Caki2 (cell line): ENCODE measurements around the gene USP48. TPM values are rescaled to one million over a fixed set of nuclear protein-coding genes. Genes with fewer than 3 reads are reported as not detected.
"Not testable (repeated sequence)": the region's sequence is repeated elsewhere in the genome, so short reads cannot be mapped to it uniquely, and the experiment has no call there.

ENCODE experiments used
- DNase-seq: peaks from one replicate; pipeline ENCODE4 v3.0.0-alpha.2; 2015; ENCODE audit warnings: low read depth
- in situ Hi-C: cut with HindIII; loops from 2 replicates; pipeline ENCODE4 v1.10.0; 2016; ENCODE audit warnings: low sequenced_read_pairs, low pct_unique_long_range_greater_than_20kb, mixed read lengths
- total RNA-seq: library from RNA; depleted of rRNA; stranded (reverse); fragments of >200 nt; shearing (Covaris generic); gene quantifications from 2 replicates; pipeline ENCODE4 v1.2.3, GENCODE V29; 2014; ENCODE audit warnings: low replicate concordance

Gene USP48
- total RNA-seq, 1 experiment from 2014 or later = 19.3 TPM

DNA sequence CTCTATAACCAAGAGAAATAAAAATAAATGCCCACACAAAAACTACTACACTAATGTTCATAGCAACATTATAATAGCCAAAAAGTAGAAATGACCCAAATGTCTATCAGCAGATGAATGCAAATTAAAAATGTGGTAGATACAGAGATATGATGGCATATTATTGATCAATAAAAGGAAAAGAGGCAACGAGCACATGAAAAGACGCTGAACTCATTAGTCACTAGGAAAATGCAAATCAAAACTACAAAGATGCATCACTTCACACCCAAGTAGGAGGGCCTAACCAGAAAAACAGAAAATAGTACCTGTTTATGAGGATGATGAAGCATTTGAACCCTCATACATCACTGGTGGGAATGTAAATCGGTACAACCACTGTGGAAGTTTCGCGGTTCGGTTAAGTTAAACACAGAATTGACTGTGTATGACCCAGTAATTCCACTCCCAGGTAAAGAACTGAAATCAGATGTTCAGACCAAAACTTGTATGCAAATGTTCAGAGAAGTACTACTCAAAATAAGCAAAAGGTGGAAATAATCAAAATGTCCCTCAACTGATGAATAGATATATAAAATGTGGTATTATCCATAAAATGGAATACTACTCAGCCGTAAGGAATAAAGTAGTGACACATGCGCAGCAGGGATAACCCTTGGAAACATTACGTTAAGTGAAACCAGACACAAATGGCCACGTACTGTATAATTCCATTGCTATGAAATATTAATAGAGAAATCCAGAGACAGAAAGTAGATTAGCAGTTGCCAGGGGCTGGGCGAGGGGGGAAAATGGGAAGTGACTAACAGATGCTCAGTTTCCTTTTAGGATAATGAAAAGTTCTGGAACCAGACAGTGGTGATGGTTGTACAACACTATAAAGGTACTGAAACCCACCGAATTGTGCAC, 3.1 kb downstream of the USP48 start:
- no peak for DNase-seq
- in situ Hi-C loops = no loop called here

DNA sequence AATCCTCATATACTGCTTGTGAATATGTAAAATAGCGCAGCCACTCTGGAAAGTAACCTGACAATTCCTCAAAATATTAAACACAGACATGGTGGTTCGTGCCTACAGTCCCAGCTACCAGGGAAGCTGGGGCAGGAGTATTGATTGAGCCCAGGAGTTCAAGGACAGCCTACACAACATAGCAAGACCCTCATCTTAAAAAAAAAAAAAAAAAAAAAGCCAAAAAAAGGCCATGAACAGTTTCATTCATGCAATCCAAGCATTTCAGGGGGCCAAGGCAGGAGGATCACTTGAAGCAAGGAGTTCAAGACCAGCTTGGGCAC, 4.6 kb downstream of the USP48 start:
- in situ Hi-C loops = no loop called here
- DNase-seq = no peak

DNA sequence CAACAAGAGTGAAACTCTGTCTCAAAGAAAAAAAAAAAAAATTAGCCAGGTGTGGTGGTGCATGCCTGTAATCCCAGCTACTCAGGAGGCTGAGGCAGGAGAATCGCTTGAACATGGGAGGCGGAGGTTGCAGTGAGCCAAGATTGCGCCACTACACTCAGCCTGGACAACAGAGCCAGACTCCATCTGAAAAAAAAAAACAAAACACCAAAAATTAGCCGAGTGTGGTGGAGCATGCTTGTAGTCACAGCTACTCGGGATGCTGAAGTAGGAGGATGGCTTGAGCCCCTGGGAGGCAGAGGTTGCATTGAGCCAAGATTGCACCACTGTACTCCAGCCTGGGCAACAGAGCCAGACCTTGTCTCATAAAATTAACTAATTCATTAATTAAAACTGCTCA, 6.0 kb downstream of the USP48 start:
- in situ Hi-C loops, DNase-seq: not testable (repeated sequence)

DNA sequence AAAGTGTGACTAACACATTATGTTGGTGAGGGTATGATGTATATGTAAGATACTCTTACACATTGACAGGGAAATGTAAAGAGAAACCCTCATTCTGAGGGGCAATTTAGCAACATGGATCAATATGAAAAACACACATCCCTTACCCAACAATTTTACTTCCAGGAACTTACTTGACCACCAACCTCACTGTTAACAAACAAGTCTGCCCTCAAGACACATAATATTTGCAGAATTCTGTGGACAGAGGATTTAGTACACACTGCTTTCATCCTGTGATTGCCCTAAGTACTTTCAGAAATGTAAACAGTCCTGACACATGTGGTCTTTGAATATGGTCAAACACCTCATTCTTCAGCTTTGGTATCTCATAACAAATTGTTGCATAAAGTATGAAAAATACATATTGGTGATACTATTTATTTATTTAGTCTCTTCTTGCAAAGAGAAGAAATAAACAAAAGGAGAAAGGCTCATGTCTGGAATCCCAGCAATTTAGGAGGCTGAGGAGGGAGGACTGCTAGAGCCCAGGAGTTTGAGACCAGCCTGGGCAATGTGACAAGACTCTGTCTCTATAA, 6.9 kb downstream of the USP48 start:
- DNase-seq = no peak
- in situ Hi-C loops = no loop called here

DNA sequence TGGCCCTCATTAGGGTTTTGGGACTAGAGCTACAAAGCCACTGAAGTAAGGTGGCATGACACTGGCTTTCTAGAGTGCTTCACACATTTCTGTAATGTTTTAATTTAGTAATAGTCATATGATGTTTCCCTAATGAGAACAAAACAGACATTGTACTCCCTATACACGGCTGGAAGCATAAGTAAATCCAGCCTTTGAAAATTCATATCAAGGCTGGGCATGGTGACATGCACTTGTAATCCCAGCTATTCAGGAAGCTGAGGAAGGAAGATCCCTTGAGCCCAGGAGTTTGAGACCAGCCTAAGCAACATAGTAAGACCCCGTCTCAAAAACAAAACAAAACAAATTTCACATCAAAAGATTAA, 7.4 kb downstream of the USP48 start:
- DNase-seq = no peak
- in situ Hi-C loops = no loop called here

DNA sequence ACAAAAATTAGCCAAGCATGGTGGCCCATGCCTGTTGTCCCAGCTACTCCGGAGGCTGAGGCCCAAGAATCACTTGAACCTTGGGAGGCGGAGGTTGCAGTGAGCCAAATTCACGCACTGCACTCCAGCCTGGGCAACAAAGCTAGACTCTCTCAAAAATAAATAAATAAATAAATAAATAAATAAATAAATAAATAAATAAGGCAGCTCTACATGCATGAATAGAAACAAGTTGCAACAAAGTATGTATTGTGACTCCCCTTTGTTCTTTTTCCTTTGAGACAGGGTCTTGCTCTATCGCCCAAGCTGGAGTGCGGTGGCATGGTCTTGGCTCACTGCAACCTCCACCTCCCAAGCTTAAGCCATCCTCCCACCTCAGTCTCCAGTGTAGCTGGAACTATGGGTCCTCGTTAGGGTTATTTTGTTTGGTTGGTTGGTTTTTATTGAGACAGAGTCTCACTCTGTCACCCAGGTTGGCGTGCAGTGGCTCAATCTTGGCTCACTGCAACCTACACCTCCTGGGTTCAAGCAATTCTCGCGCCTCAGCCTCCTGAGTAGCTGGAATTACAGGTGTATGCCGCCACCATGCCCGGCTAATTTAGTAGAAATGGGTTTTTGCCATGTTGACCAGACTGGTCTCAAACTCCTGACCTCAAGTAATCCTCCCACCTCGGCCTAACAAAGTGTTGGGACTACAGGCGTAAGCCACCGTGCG, 8.0 kb downstream of the USP48 start:
- in situ Hi-C loops = no loop called here

DNA sequence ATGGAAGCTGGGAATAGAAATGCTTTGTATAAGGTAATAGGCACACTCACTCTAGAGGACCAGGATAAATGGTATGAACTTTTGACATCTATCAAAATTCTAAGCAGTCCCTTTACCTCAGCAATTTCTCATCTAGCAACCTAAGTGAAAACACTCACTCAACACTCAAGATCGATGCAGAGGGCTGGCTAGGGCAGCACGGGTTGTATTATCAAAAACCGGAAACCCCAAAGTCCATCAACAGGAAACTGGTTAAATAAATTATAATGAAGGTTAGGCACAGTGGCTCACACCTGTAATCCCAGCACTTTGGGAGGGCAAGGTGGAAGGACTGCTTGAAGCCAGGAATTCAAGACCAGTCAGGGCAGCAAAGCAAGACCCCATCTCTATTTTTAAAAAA, 9.4 kb downstream of the USP48 start:
- DNase-seq = no peak
- in situ Hi-C loops = no loop called here

More for the DNA sequence above, 8.0 kb downstream of the USP48 start:
- DNase-seq = peak; percentile 27

DNA sequence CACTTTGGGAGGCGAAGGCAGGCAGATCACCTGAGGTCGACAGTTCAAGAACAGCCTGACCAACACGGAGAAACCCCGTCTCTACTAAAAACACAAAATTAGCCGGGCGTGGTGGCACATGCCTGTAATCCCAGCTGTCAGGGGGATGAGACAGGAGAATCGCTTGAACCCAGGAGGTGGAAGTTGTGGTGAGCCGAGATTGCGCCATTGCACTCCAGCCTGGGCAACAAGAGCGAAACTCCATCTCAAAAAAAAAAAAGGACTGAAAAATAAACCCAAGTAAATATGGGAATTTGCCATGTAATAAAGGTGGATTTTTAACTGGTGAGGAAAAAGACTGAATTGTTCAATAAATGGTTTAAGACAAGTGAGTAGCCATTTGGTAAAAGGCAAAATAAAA, 11.3 kb downstream of the USP48 start:
- DNase-seq, in situ Hi-C loops: not testable (repeated sequence)

DNA sequence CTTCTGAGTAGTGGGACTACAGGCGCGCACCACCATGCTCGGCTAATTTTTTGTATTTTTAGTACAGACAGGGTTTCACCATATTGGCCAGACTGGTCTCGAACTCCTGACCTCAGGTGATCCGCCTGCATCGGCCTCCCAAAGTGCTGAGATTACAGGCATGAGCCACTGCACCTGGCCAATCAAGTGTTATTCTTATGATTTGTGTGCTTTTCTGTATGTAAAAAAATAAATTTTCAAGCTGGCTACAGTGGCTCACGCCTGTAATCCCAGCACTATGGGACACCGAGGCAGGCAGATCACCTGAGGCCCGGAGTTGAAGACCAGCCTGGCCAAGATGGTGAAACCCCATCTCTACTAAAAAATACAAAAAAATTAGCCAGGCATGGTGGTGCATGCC, 12.3 kb downstream of the USP48 start:
- in situ Hi-C loops, DNase-seq: not testable (repeated sequence)

DNA sequence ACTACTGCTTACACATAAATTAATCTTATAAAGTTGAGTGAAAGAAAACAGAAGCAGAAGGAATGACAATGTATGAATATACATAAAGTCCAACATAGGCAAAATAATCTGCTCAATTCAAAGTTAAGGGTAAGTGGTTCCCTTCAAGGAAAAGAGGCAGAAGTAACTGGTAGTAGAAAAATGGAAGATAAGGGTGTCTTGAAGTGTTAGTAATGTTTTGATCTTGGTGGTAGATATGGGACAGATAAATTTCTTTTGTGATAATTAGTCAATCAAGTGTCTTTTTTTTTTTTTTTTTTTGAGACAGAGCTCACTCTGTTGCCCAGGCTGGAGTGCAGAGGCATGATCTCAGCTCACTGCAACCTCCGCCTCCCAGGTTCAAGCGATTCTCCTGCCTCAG, 12.7 kb downstream of the USP48 start:
- DNase-seq = no peak
- in situ Hi-C loops = no loop called here

DNA sequence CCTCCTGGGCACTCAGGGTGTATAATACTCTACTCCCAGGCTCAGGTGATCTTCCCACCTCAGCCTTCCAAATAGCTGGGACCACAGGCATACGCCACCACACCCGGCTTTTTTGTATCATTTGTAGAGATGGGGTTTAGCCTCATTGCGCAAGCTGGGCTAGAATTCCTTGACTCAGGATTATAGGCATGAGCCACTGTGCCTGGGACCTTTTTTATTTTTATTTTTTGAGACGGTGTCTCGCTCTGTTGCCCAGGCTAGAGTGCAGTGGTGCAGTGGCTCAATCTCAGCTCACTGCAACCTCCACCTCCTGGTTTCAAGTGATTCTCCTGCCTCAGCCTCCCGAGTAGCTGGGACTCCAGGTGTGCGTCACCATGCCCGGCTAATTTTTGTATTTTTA, 15.8 kb downstream of the USP48 start:
- in situ Hi-C loops, DNase-seq: not testable (repeated sequence)

DNA sequence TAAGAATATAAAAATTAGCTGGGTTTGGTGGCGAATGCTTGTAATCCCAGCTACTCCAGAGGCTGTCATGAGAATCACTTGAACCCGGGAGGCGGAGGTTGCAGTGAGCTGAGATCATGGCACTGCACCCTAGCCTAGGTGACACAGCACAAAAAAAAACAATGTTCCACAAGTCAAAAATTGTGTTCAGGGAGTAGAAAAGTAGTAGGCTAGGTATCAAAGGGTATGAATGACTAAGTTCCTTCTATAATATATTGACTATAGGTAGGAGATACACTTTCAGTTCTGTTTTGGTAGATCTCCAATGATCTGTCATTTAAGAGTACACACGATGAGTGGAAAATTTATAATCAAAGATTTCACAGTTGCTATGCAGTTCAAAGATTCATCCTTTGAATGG, 16.7 kb downstream of the USP48 start:
- DNase-seq = no peak
- in situ Hi-C loops = no loop called here

DNA sequence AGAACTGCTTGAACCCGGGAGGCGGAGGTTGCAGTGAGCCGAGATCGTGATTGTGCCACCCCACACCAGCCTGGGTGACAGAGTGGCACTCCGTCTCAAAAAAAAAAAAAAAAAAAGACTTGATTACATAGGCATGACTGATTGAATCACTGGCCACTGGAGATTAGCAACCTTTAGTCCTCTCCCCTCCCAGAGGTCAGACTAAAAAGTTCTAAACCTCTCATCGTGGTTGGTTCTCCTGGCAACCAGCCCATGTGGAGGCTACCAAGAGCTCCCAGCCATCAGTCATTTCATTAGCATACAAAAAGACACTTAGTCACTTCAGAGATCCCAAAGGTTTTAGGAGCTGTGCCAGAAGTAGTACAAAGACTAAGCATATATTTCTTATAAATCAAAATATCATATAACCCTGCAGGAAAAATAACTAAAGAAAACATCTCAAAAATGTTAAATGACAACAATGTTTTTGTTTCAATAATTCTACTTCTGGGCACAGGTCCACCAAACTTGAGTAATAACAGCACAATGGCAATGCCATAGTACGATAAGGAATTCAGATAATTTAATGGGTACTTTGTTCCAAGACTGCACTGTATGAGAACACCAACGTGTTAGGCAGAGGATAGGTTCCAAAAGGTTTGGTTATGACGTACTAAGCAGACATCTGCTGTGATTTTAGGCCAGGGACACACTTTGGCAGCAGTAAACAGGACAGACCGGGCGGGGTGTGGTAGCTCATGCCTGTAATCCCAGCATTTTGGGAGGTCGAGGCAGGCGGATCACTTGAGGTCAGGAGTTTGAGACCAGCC, 18.1 kb downstream of the USP48 start:
- peak; percentile 93 for DNase-seq
- in situ Hi-C loops = no loop called here

DNA sequence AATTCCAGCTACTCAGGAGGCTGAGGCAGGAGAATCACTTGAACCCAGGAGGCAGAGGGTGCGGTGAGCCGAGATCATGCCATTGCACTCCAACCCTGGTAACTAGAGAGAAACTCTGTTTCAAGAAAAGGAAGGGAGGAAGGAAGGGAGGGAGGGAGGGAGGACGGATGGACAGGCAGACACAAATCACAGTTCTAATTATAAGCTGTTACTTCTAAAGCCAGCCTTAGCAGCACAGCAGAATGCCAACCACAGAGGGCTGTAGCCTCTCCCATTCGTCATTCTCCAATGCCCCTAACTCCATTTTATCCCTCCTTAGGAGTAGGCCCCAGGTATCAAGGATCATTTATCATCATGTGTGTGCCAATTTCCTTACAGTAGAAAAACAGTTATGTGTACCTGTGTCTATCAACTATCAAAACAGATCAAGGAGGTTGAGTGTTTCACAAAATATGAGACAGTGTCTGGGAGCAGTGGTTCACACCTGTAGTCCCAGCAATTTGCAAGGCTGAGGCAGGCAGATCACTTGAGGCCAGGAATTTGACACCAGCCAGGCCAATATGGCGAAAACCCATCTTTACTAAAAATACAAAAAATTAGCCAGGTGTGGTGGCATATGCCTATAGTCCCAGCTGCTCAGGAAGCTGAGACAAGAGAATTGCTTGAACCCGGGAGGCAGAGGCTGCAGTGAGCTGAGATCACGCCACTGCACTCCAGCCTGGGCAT, 19.1 kb downstream of the USP48 start:
- in situ Hi-C loops = no loop called here
- DNase-seq = no peak

DNA sequence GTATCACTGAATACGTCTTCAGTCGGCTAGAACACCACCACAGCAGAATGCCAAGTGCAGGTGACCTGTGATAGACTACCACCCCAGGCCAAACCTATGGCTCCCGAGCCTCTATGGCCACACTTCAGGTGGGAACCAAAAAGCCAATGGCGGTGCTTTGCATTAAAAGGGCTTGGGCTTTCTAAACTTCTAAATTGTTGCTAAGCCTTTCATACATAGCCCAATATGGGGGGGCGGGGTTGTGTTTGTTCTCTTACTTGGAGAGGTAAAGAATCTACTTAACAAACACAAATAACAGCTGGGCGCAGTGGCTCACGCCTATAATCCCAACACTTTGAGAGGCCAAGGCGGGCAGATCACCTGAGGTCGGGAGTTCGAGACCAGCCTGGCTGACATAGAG, 19.7 kb downstream of the USP48 start:
- in situ Hi-C loops = no loop called here
- DNase-seq = no peak

DNA sequence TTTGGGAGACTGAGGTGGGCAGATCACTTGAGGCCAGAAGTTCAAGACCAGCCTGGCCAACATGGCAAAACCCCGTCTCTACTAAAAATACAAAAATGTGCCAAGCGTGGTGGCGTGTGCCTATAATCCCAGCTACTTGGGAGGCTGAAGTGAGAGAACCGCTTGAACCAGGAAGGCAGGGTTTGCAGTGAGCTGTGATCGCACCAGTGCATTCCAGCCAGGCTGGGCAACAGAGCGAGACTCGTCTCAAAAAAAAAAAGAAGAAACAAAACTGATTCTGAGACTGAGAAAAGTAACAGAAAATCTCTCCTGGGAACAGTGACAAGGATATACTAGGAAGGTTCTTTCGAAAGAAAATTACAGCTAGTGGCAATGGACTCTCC, 20.9 kb downstream of the USP48 start:
- in situ Hi-C loops = no loop called here
- DNase-seq = no peak

DNA sequence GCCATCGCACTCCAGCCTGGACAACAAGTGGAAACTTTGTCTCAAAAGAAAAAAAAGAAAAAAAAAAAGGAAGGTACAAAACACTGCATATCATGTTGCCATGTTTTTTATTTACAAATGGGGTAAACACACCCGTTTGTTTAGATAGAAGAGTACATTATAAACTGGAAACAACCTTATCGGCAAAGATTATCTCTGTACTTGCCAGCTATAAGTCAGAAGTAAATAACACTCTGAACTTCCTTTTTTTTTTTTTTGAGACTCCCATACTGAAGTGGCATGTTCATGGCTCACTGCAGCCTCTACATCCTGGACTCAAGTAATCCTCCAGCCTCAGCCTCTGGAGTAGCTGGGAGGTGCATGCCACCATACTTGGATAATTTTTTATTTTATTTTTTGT, 21.9 kb downstream of the USP48 start:
- no peak for DNase-seq
- in situ Hi-C loops = no loop called here

DNA sequence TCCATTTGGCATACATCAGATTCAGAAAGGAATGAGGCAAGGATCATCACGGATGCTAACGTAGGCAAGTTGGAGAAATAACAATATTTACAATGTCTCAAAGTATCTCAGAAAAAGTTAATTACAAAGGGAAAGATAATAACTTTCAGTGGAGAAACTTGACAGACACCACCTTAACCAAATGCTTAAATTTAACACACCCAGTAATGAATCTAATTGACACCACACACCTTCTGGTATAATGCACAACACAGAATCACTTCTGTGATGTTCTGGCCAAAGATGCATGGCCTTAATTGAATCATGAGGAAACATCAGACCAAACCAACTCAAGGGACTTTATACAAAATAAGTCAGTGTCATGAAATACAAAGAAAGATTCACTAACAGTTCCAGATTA, 23.1 kb downstream of the USP48 start:
- DNase-seq = no peak
- in situ Hi-C loops = no loop called here
